Endodermal cell (in vitro differentiated cells): ENCODE measurements around the gene GPR4. TPM values are rescaled to one million over a fixed set of nuclear protein-coding genes. Genes with fewer than 3 reads are reported as not detected.
"Not testable (repeated sequence)": the region's sequence is repeated elsewhere in the genome, so short reads cannot be mapped to it uniquely, and the experiment has no call there.

Experiments
- DNase-seq: peaks from one replicate; pipeline ENCODE4 v3.0.0-alpha.2; 2017
- H3K27ac ChIP-seq: 2 replicates; pipeline ENCODE4 v1.5.1; 2013; ENCODE audit warnings: mild to moderate bottlenecking, low read depth, low read length, moderate library complexity
- H3K27me3 ChIP-seq: 2 replicates; pipeline ENCODE4 v1.6.1; 2013; ENCODE audit warnings: mild to moderate bottlenecking, low read length, moderate library complexity; ENCODE audit not compliant: insufficient read depth, control insufficient read depth, poor library complexity, severe bottlenecking
- H3K36me3 ChIP-seq: 2 replicates; pipeline ENCODE4 v1.7.0; 2013; ENCODE audit warnings: mild to moderate bottlenecking, low read length, moderate library complexity; ENCODE audit not compliant: control insufficient read depth, insufficient read depth
- H3K4me1 ChIP-seq: one replicate; pipeline ENCODE4 v1.7.0; 2013; ENCODE audit warnings: low read length; ENCODE audit not compliant: control insufficient read depth, insufficient read depth
- H3K4me3 ChIP-seq: 2 replicates; pipeline ENCODE4 v1.5.1; 2013; ENCODE audit warnings: mild to moderate bottlenecking, low read length, moderate library complexity
- H3K9ac ChIP-seq: 2 replicates; pipeline ENCODE4 v1.6.1; 2013; ENCODE audit warnings: mild to moderate bottlenecking, low read length, moderate library complexity; ENCODE audit not compliant: poor library complexity, severe bottlenecking; ENCODE audit errors: extremely low read depth
- H3K9me3 ChIP-seq: 2 replicates; pipeline ENCODE4 v1.6.1; 2013; ENCODE audit warnings: mild to moderate bottlenecking, low read length, moderate library complexity; ENCODE audit not compliant: control insufficient read depth
- H3K27ac Mint-ChIP-seq: 2 replicates; pipeline ENCODE4 v1.8.0; 2020; ENCODE audit warnings: mixed read lengths
- H3K27me3 Mint-ChIP-seq: 2 replicates; pipeline ENCODE4 v1.8.0; 2021; ENCODE audit warnings: mild to moderate bottlenecking, mixed read lengths; ENCODE audit not compliant: insufficient read depth
- H3K36me3 Mint-ChIP-seq: 2 replicates; pipeline ENCODE4 v1.8.0; 2020; ENCODE audit warnings: low read depth, mixed read lengths
- H3K4me1 Mint-ChIP-seq: 2 replicates; pipeline ENCODE4 v1.8.0; 2020; ENCODE audit warnings: mixed read lengths
- H3K4me3 Mint-ChIP-seq: 2 replicates; pipeline ENCODE4 v1.8.0; 2020; ENCODE audit warnings: mild to moderate bottlenecking, moderate library complexity, mixed read lengths
- H3K9me3 Mint-ChIP-seq: 2 replicates; pipeline ENCODE4 v1.8.0; 2020; ENCODE audit warnings: mild to moderate bottlenecking, mixed read lengths
- WGBS, 2 experiments: methylation state at CpG; one replicate each; pipeline versions ENCODE4 v1.1.5 to v1.1.7; 2013; ENCODE audit warnings: missing lambda C conversion rate in 2 of 2, mixed read lengths in 1 of 2; ENCODE audit not compliant: insufficient coverage in 1 of 2, insufficient read length in 1 of 2; 5-methylcytosine and 5-hydroxymethylcytosine counted together
- total RNA-seq, 2 donors: library from RNA; stranded (reverse); fragmentation: NEBNext Ultra II Directional in 1 of 2; extraction: Animal tissue kit (Norgen Biotek cat#: 25700) in 1 of 2; gene quantifications; 2 replicates in 1 of 2; 3 replicates in 1 of 2; pipeline ENCODE4 v1.2.1, GENCODE V29; 2021
- TF ChIP-seq, protein P1 (sequence below): fragments of 200-600 bp; sonication (generic); conservative IDR thresholded peaks from 2 replicates; pipeline ENCODE4 v1.5.0; 2021; ENCODE audit warnings: antibody characterized with exemption, mild to moderate bottlenecking

GPR4 gene
- total RNA-seq, 2 donors from 2014 or later, result not detected

GRCh38 chr19:45629704-45630103 is 27.7 kb upstream of the GPR4 start:
- peaks cover 34% of the 10 kb centered on the region for H3K36me3 Mint-ChIP-seq
- TF ChIP-seq, protein P1, sequence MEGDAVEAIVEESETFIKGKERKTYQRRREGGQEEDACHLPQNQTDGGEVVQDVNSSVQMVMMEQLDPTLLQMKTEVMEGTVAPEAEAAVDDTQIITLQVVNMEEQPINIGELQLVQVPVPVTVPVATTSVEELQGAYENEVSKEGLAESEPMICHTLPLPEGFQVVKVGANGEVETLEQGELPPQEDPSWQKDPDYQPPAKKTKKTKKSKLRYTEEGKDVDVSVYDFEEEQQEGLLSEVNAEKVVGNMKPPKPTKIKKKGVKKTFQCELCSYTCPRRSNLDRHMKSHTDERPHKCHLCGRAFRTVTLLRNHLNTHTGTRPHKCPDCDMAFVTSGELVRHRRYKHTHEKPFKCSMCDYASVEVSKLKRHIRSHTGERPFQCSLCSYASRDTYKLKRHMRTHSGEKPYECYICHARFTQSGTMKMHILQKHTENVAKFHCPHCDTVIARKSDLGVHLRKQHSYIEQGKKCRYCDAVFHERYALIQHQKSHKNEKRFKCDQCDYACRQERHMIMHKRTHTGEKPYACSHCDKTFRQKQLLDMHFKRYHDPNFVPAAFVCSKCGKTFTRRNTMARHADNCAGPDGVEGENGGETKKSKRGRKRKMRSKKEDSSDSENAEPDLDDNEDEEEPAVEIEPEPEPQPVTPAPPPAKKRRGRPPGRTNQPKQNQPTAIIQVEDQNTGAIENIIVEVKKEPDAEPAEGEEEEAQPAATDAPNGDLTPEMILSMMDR, result no peak
- Histone ChIP-seq H3K9ac (no peak overlapping the region), H3K27me3 (no peaks in the 10 kb centered on the region), H3K27ac (no peak overlapping the region), H3K4me3 (no peak overlapping the region), H3K4me1 (no peaks in the 10 kb centered on the region), H3K36me3 (peaks cover 15% of the 10 kb centered on the region), H3K9me3 (no peaks in the 10 kb centered on the region)
- WGBS, 2 experiments, result 90 to 98% methylated on average over 3 to 4 of the region's 4 CpGs
- peaks cover 8% of the 10 kb centered on the region for H3K4me1 Mint-ChIP-seq
- no peak overlapping the region for H3K4me3 Mint-ChIP-seq
- H3K27ac Mint-ChIP-seq, result no peak overlapping the region
- no peaks in the 10 kb centered on the region for H3K9me3 Mint-ChIP-seq
- H3K27me3 Mint-ChIP-seq, result no peaks in the 10 kb centered on the region
- no peak for DNase-seq

- not testable (repeated sequence) for H3K4me3 Mint-ChIP-seq, H3K27ac ChIP-seq, H3K4me3 ChIP-seq, H3K27me3 Mint-ChIP-seq, H3K9me3 Mint-ChIP-seq, H3K9ac ChIP-seq, DNase-seq, H3K9me3 ChIP-seq, H3K27ac Mint-ChIP-seq, H3K4me1 ChIP-seq, H3K27me3 ChIP-seq, H3K4me1 Mint-ChIP-seq
- 99 to 100% methylated on average over 6 to 7 of the region's 7 CpGs for WGBS, 2 experiments
- H3K36me3 ChIP-seq, result peaks cover 15% of the 10 kb centered on the region
- peaks cover 43% of the 10 kb centered on the region for H3K36me3 Mint-ChIP-seq
Observed at GRCh38 chr19:45628219-45628618, 26.2 kb upstream of the GPR4 start.

GRCh38 chr19:45623984-45624383 is 22.0 kb upstream of the GPR4 start:
- H3K9ac ChIP-seq, result no peak overlapping the region
- Mint-ChIP-seq H3K36me3 (peaks cover 55% of the 10 kb centered on the region), H3K27me3 (no peaks in the 10 kb centered on the region), H3K4me3 (no peak overlapping the region), H3K4me1 (no peaks in the 10 kb centered on the region), H3K9me3 (no peaks in the 10 kb centered on the region), H3K27ac (no peak overlapping the region)
- no peak for DNase-seq
- no peak overlapping the region for H3K4me3 ChIP-seq
- 98 to 100% methylated on average over 1 of the region's 1 CpG for WGBS, 2 experiments
- no peaks in the 10 kb centered on the region for H3K9me3 ChIP-seq
- TF ChIP-seq, protein P1, result no peak
- H3K27me3 ChIP-seq, result no peaks in the 10 kb centered on the region
- peaks cover 11% of the 10 kb centered on the region for H3K36me3 ChIP-seq
- no peak overlapping the region for H3K27ac ChIP-seq
- no peaks in the 10 kb centered on the region for H3K4me1 ChIP-seq

DNA sequence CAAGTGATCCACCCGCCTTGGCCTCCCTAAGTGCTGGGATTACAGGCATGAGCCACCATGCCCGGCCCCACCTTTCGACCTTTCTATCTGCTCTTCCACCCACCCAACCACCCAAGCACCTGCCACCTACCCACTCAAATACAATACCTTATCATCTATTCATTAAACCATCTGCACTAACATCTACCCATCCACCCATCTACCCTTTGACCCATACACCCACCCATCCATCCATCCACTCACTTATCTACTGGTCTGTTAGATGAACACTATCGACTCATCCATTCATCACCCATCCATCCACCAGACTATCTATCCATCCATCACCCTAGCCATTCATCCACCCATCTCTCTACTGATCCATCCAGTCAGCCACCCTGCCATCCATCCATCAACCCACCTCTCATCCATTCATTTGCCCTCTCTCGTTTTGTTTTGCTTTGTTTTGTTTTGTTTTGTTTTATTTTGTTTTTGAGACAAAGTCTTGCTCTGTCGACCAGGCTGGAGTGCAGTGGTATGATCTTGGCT is 20.0 kb upstream of the GPR4 start:
- no peaks in the 10 kb centered on the region for H3K4me1 ChIP-seq
- H3K9me3 Mint-ChIP-seq, result no peaks in the 10 kb centered on the region
- no peak overlapping the region for H3K9ac ChIP-seq
- no peak overlapping the region for H3K27ac Mint-ChIP-seq
- TF ChIP-seq, protein P1, result no peak
- no peaks in the 10 kb centered on the region for H3K9me3 ChIP-seq
- 92 to 100% methylated on average over 2 to 6 of the region's 6 CpGs for WGBS, 2 experiments
- no peak overlapping the region for H3K4me3 Mint-ChIP-seq
- H3K27me3 ChIP-seq, result no peaks in the 10 kb centered on the region
- no peak overlapping the region for H3K27ac ChIP-seq
- no peaks in the 10 kb centered on the region for H3K4me1 Mint-ChIP-seq
- H3K27me3 Mint-ChIP-seq, result no peaks in the 10 kb centered on the region
- H3K36me3 ChIP-seq, result peaks cover 6% of the 10 kb centered on the region
- H3K4me3 ChIP-seq, result no peak overlapping the region
- H3K36me3 Mint-ChIP-seq, result peaks cover 53% of the 10 kb centered on the region
- no peak for DNase-seq
